Astrocyte of the spinal cord (primary cell): ENCODE data around the gene AQP5.

Experiments
- DNase-seq: peaks from one replicate; pipeline ENCODE4 v3.0.0; 2011; ENCODE audit warnings: low read depth, low spot score
- H3K4me3 ChIP-seq: 2 replicates; pipeline ENCODE4 v1.5.1; 2011; ENCODE audit warnings: low read depth, mild to moderate bottlenecking, low read length, moderate library complexity
- in situ Hi-C: cut with HindIII; loops from 2 replicates; pipeline ENCODE4 v1.10.0; 2017; ENCODE audit warnings: low sequenced_read_pairs
- TF ChIP-seq, protein P1 (sequence below): IDR thresholded peaks from 2 replicates; pipeline ENCODE4 v1.5.1; 2012; ENCODE audit warnings: low read depth, mild to moderate bottlenecking, low read length, inconsistent platforms

Gene AQP5

DNA sequence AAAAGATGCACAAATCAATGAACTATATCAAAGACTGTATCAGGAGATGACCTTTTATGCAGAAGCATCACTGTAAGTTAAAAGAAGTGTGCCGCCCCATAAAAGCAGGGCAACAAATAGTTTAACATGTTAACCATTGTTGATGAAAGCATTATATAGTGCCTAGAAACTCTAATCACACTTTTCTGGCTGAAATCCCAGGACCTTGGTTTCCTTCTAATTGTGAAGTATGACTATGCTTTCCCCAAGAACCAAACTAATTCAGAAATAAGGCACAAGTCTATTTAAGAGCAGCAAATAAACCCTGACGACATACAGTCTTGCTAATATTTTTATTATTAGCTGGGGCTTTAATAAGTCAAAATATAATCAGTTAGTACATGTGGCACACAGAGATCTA is 41.9 kb downstream of the AQP5 start:
- in situ Hi-C loops, result no loop called here
- H3K4me3 ChIP-seq, result no peak overlapping the region
- peak; percentile 68 for DNase-seq
- TF ChIP-seq, protein P1, sequence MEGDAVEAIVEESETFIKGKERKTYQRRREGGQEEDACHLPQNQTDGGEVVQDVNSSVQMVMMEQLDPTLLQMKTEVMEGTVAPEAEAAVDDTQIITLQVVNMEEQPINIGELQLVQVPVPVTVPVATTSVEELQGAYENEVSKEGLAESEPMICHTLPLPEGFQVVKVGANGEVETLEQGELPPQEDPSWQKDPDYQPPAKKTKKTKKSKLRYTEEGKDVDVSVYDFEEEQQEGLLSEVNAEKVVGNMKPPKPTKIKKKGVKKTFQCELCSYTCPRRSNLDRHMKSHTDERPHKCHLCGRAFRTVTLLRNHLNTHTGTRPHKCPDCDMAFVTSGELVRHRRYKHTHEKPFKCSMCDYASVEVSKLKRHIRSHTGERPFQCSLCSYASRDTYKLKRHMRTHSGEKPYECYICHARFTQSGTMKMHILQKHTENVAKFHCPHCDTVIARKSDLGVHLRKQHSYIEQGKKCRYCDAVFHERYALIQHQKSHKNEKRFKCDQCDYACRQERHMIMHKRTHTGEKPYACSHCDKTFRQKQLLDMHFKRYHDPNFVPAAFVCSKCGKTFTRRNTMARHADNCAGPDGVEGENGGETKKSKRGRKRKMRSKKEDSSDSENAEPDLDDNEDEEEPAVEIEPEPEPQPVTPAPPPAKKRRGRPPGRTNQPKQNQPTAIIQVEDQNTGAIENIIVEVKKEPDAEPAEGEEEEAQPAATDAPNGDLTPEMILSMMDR, result no peak

DNA sequence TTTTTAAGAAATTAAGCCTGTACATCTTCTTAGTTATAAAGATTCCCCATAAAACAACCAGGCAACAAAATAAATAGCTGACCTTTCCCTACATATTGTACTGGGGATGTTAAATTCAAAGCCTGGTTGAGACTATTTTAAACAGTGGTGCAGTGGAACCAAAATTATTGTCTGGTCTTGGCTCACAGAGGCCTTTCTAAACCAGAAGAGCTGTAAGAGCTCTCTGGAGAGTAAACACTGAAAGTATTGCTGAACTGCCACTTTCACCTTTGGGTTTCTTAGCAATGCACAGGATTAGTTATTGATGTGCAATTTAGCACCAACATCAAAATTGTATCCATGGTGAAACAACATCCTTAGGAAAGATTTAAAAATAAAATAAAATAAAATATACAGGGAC is 43.0 kb downstream of the AQP5 start:
- no peak overlapping the region for H3K4me3 ChIP-seq
- in situ Hi-C loops, result no loop called here
- TF ChIP-seq, protein P1, result no peak
- DNase-seq, result no peak

DNA sequence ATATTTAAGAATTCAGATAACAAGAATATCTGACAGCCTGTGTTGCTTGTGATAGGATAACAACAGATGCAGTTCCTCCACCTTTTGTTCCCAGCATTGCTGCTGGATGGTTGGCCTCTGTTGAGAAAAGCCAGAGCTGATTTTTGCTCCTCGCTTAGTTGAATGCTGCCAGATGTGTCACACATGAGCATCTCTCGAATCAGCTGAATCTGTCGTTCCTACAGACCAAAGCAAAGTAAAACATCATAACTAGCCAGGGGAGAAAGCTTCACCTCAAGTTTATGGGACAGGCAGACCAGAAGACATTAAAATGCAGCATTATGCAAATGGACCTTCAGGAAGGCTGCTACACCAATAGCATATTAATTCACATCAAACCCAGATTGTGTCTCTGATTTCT is 43.5 kb downstream of the AQP5 start:
- no peak for DNase-seq
- in situ Hi-C loops, result no loop called here
- no peak overlapping the region for H3K4me3 ChIP-seq
- TF ChIP-seq, protein P1, result no peak

DNA sequence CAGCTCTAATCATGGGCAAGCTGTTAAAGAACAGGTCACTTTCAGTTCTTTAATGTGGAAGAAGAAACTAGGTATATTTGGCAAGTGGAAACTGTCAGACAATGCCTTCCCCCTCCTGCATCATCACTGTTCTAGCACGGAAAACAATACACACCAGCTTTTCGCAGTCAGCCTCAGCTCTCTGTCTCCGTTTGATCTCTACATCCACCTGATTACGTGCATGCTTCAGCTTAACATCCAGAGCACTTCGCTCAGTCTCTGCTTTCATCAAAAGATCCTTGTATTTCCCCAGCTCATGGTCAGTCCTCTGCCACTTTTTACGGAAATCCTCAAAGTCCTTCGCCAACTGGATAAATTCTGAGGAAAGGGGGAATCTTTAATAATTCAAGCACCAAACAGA is 44.6 kb downstream of the AQP5 start:
- in situ Hi-C loops, result no loop called here
- H3K4me3 ChIP-seq, result no peak overlapping the region
- TF ChIP-seq, protein P1, result no peak
- no peak for DNase-seq

DNA sequence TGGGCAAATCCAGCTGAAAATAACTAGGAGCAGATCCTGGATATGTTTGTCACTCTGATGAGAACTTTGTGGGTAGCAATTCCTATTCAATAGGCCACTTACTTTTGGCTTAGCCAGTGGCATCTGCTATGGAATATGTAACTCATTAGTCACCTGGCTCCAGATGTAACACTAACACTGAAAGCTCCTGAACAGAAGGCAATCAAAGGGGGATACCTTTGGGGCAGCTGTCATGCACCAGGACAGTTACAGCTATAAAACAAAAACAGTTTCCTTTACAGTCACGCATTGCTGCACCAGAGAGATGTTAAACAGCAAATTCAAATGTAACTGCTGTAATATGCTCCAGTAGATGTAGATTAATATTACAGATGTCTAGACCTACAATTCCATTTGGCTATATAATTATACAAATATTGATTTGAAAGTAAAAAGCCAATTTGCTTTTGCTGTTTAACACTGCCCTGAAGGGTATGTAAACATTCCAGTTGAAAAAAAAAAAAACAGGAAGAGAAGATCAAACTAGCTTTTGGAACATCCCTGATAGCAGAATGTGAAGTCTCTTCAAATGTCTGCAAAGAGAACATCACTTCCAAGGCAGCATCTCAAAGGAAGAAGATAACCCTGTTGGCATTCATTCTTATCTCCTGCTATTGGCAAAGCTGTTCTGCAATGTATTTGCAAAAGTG is 45.2 kb downstream of the AQP5 start:
- no peak for DNase-seq
- TF ChIP-seq, protein P1, result no peak
- in situ Hi-C loops, result no loop called here
- no peak overlapping the region for H3K4me3 ChIP-seq

DNA sequence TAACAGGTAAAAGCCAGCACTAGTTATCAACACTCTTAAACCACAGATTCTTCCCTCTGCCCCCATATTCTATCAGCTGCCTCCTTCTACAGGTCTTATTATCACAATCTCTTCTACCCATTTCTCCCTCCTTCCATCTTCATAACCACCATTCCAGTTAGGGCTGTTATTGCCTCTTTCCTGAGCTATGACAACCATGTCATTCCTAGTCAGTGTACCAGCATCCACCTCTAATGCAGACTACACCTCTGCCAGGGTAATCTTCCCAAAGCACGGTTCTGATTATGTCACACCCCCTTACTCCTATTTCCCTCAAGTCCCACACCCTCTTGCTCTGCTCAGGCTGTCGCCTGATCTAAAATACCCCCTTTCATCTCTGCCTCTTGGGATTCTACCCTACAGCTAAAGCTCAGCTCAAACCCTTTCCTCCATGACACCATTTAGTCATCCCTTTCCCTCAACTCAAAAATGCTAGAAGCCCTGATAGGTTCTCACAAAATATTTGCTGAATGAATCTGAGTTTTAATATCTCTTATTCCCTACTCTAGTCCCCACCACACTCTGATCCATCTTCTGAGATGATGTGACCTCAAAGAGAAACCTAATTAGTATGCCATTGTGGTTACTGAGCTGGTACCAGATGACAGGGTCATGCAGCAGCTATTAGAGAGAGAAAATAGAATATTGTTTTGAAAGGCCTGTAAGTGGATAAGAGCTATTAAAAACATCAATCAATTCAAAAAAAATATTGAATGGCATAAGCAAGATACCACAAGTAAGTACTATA is 51.9 kb downstream of the AQP5 start:
- TF ChIP-seq, protein P1, result no peak
- in situ Hi-C loops, result no loop called here
- no peak for DNase-seq
- no peak overlapping the region for H3K4me3 ChIP-seq
